ENCODE data around the gene DNMBP. TPM values are rescaled to one million over a fixed set of nuclear protein-coding genes. Genes with fewer than 3 reads are reported as not detected.

Gene DNMBP
- total and polyA plus RNA-seq, 2 donors (not counting 3 experiments of a cell fraction or from before 2014, with no cell fraction given): 32.0 to 53.4 TPM

- Histone ChIP-seq H3K4me3 (replicated peaks in 1 of 3; ENCODE audit: insufficient read depth in 1 of 3, low read depth in 1 of 3, low read length in 3 of 3) (no peak overlapping the region), H3K79me2 (ENCODE audit: control insufficient read depth, insufficient read depth, low read length) (no peaks in the 10 kb centered on the region), H3K9me1 (replicated peaks; ENCODE audit: control insufficient read depth, extremely low read depth, insufficient read depth, low read length) (no peaks in the 10 kb centered on the region), H3K36me3 (ENCODE audit: control insufficient read depth in 2 of 2, extremely low read depth in 1 of 2, insufficient read depth in 2 of 2, low read length in 2 of 2) (no peaks in the 10 kb centered on the region), H3K4me1 (ENCODE audit: control insufficient read depth, extremely low read depth, insufficient read depth, low read length) (no peaks in the 10 kb centered on the region), H3K27ac (ENCODE audit: insufficient read depth, low read depth, low read length) (no peak overlapping the region), H2AFZ (ENCODE audit: low read depth, low read length) (no peak overlapping the region), H3K4me2 (ENCODE audit: insufficient read depth, low read length) (no peak overlapping the region), H3K9ac (replicated peaks; ENCODE audit: extremely low read depth, insufficient read depth, low read length) (no peak overlapping the region), H4K20me1 (replicated peaks; ENCODE audit: control insufficient read depth, extremely low read depth, insufficient read depth, low read length) (no peaks in the 10 kb centered on the region), H3K27me3 (ENCODE audit: control insufficient read depth in 2 of 2, insufficient read depth in 2 of 2, low read length in 2 of 2) (no peaks in the 10 kb centered on the region), H3K9me3 (replicated peaks; ENCODE audit: control insufficient read depth, insufficient read depth, low read length) (no peaks in the 10 kb centered on the region)
- no TSS peak for BruUV-seq (replicated peaks)
- no peak for TF ChIP-seq POLR2A (IDR thresholded peaks at IDR 0.05; ENCODE audit: low read depth, low read length)
- no peak for TF ChIP-seq FOS (IDR thresholded peaks at IDR 0.05; ENCODE audit: borderline replicate concordance, insufficient read depth, low read length)
- no peak for TF ChIP-seq GATA2 (IDR thresholded peaks at IDR 0.05; ENCODE audit: insufficient read depth, insufficient read length, low read depth, low read length)
- TF ChIP-seq, protein P1, sequence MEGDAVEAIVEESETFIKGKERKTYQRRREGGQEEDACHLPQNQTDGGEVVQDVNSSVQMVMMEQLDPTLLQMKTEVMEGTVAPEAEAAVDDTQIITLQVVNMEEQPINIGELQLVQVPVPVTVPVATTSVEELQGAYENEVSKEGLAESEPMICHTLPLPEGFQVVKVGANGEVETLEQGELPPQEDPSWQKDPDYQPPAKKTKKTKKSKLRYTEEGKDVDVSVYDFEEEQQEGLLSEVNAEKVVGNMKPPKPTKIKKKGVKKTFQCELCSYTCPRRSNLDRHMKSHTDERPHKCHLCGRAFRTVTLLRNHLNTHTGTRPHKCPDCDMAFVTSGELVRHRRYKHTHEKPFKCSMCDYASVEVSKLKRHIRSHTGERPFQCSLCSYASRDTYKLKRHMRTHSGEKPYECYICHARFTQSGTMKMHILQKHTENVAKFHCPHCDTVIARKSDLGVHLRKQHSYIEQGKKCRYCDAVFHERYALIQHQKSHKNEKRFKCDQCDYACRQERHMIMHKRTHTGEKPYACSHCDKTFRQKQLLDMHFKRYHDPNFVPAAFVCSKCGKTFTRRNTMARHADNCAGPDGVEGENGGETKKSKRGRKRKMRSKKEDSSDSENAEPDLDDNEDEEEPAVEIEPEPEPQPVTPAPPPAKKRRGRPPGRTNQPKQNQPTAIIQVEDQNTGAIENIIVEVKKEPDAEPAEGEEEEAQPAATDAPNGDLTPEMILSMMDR (IDR thresholded peaks at IDR 0.05; ENCODE audit: extremely low read depth in 1 of 2, insufficient read depth in 1 of 2, low read depth in 1 of 2, low read length in 2 of 2): no peak
- TF ChIP-seq JUN (IDR thresholded peaks at IDR 0.05; ENCODE audit: borderline replicate concordance, insufficient read depth, insufficient read length, low read depth): no peak
- no peak for TF ChIP-seq POLR2AphosphoS5 (IDR thresholded peaks at IDR 0.05; ENCODE audit: insufficient read depth, low read depth, low read length)
- TF ChIP-seq MAX (IDR thresholded peaks at IDR 0.05; ENCODE audit: insufficient read depth, insufficient read length): no peak
- TF ChIP-seq MYC (IDR thresholded peaks at IDR 0.05; ENCODE audit: low read depth, low read length): no peak
- ChIA-PET POLR2A (no interaction called here), CTCF (interaction anchor here (1.5 to 10.4 kb wide), 4 partner anchors 9 to 190 kb away, joined by 5 to 75 read pairs (median 38); partner anchors contain the start of gene DNMBP)
- intact Hi-C loops (cut with micrococcal nuclease) (loop anchor here (1.0 to 2.0 kb wide), 3 partner anchors 109 to 191 kb away; no protein-coding TSS in a partner anchor), dilution Hi-C loops (cut with MboI; ENCODE audit: extremely low pct_ligation_motif_present, low sequenced_read_pairs) (no loop called here)
- FAIRE-seq (no peak), DNase-seq (ENCODE audit: low read depth, low spot score) (no peak)
Observed at GRCh38 chr10:99855479-99856071, 154.2 kb downstream of the DNMBP start.

All from endothelial cell of umbilical vein (primary cell).